Measurements from ENCODE around the gene CCIN.
"Not testable (repeated sequence)": the region's sequence is repeated elsewhere in the genome, so short reads cannot be mapped to it uniquely, and the experiment has no call there.

CCIN gene

DNA sequence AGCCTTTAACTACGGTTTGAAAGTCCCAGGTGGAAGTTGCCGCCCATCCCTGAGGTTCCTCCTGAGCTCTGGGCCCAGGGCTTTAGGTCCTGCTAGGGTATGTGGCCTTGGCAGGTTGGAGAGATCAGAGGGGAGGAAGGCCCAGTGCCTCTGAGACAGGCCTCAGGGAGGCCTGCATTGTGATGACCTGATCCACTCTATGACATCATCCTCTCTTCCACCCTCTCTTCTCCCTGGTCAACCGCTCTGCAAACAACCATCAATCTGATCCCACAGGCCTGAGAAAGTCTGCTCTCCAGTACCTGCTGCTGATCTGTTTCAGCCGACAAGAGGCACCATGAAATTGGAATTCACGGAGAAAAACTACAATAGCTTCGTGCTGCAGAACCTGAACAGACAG, at the start of gene CCIN:
Gene CCIN, plus strand, starts transcription at position 223 of the 400 bp plus-strand sequence. Its CDS starts 115 bp downstream, at position 338.
- DNase-seq (ENCODE audit: low spot score), result no peak

DNA sequence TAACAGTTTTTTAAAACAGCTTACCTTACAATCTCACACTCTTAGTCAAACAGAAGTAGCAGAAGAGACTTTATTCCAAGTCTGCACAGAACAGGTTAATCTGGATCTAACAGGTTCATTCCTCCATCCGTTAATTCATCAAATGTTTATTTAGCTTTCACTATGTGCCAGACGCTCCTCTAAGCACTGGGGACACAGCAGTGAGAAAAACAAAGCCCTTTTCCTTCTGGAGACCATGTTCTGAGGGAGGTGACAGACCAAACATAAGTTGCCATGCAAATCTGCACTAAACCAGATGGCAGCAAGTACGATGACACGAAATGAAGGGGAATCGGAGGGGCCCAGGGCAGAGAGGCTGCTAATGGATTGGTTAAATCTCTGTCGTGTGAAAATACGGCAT, 49.7 kb upstream of the CCIN start:
- DNase-seq (ENCODE audit: low spot score), result no peak

DNA sequence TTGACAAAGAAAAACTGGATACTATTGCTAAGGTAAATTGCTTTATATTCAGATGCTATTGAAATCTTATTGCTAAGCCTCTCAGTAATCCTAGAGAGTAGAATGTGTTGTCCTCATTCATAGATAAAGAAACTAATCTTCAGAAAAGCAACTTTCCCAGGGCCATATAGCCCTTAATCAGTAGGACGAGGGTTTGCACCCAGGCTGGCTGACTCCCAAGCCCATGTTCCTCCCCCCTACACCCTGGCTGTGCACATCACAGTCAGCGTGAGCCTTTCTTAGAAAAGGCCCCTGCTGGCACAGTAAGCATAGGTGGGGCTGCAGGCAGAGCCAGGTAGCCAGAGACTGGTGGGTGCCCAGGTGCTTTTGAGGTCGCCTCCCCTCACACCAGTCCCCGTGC, 48.5 kb upstream of the CCIN start:
- DNase-seq (ENCODE audit: low spot score), result no peak

DNA sequence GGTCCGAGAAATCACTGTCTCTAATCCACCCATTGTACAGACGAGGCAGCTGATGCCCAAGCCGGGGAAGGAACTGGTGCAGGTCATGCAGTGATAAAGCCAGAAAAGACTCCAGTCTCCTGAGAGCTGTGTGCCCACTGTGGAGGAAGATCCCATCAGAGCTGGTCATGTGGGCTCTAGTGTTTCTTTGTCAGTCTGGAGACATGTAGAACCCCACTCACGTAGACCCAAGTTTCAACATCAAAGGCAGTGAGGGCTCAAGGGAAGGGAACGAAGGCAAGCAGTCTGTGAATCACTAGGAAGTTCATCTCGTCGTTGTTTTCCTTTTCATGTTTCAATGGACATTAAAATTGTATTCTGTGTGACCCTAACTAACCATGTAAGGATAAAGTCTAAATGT, 47.2 kb upstream of the CCIN start:
- no peak for DNase-seq (ENCODE audit: low spot score)

DNA sequence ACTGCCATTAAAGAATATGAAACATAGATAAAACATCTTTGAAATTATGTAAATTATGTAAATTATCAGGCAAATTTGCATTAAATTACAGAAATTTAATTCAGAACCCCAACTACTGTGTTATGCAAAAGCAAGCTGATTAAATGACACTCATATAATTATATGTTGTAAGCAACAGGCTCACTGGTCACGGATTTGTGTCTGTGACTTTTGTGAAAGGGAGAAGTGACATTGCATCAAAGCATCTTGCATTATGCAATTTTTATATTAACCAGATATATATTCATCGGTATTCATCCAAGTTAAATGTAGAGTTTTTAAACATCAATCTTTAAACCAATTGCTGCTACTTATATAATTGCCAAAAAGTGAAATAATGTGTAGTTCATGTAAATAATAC, 45.7 kb upstream of the CCIN start:
- DNase-seq (ENCODE audit: low spot score), result no peak

DNA sequence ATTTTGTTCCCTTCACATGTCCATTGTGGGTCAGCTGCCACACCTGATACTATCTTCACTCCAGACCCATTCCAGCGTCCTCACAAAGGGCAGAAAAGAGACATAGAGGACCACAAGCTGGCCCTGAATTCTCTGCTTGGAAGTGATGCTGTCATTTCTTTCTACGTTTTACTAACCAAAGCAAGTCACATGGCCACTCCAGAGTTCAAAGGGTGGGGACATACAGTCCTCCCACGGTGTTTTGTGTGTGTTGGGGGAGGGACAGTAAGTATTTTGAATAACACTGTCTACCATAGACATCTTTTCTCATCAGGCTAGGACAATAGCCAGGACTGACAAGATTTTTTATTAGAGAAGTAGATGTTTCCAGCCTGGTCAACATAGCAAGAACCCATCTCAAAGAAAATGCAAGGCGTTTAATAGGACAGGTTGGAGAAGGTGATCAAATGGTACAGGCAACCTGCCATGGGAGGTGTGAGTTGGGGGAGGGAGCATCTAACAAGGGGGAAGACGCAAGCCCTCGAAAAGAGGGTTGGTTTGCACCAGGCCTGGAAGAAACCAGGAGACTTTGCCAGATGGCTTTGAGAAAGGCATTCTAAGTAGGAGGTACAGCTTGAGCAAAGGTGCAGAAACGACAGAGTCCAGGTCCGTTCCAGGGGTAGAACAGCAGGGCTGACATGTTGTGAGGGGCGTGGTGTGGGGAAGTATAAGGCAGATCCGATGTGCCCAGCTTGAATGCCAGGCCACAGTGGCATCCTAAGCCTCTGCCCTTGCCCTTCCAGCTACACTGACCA, 43.9 kb upstream of the CCIN start:
- DNase-seq (ENCODE audit: low spot score), result no peak

DNA sequence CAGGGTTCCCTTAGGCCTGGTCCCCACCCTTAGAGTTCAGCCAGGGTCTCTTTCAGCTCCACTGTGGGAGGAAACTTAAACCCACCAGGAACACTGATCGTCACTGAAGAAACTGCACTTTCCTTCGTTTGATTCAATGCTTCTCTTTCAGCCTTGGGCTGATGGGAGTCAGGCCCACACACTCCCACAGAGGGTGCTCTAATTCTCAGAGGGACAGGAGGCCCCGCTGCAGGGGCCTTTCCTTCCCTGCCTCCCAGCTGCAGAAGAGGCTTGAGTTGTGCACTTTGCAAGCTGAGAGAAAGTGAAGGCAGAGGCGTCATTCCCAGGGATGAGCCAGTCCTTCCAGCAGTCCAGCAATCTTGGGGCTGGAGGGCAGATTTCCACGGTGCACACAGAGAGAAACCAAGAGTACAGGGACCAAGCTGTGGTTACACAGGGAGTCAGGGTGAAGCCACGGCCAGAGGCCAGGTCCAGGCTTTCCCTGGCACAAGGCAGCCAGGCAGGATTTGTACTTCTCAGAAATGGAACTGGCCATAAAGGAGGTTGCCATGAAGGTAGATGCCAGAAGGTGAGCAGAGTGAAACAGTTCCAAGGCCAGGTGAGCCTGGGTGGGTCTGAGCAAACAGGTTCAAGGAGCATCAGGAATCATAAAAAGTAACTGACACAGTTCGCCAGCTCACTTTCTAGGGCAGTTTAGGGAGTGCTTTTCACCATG, 43.0 kb upstream of the CCIN start:
- no peak for DNase-seq (ENCODE audit: low spot score)

DNA sequence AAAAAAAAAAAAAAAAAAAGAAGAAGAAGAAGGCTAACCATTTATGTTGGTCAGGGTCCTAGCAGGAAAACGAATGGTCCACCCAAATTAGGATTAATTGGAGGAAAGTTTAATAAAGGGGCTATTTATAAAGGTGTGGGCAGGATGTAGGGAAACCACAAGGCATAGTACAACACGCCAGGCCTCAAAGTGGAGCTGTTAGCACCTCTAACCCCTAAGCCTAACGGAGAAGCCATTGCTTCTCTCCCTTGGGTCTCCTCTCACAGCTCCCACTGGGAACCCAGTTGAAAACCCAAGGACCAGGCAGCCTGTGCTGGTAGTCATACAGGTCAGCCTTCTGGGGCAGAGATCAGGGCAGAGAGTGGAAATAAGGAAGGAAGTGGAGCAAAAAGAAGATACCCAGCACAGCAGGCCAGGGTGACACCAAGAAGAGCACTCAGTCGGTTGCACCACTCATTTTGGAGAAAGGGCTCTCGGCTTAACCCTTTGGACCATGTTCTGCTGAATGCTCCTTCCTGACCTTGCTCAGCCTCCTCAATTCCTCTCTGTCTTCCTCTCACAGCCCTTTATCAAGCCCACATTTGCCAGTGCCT, 41.4 kb upstream of the CCIN start:
- no peak for DNase-seq (ENCODE audit: low spot score)

GRCh38 chr9:36128349-36128748, 40.8 kb upstream of the CCIN start:
- no peak for DNase-seq (ENCODE audit: low spot score)

DNA sequence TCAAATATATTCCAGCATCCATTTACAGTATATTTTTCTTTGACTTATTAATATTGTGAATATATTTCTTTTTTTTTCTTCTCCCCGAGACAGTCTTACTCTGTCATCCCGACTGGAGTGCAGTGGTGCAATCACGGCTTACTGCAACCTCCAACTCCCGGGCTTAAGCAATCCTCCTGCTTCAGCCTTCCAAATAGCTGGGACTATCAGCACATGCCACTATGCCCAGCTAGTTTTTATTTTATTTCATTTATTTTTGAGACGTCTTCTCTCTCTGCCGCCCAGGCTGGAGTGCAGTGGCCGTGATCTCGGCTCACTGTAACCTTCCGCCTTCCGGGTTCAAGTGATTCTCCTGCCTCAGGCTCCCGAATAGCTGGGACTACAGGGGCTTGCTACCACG, 40.0 kb upstream of the CCIN start:
- no peak for DNase-seq (ENCODE audit: low spot score)

- not testable (repeated sequence) for DNase-seq (ENCODE audit: low spot score)
These were observed 37.5 kb upstream of the CCIN start for GRCh38 chr9:36131666-36132065.

- DNase-seq (ENCODE audit: low spot score), result peak; percentile 38
These were observed 37.1 kb upstream of the CCIN start for GRCh38 chr9:36132086-36132485.

GRCh38 chr9:36134761-36135505, 34.3 kb upstream of the CCIN start:
- no peak for DNase-seq (ENCODE audit: low spot score)

DNA sequence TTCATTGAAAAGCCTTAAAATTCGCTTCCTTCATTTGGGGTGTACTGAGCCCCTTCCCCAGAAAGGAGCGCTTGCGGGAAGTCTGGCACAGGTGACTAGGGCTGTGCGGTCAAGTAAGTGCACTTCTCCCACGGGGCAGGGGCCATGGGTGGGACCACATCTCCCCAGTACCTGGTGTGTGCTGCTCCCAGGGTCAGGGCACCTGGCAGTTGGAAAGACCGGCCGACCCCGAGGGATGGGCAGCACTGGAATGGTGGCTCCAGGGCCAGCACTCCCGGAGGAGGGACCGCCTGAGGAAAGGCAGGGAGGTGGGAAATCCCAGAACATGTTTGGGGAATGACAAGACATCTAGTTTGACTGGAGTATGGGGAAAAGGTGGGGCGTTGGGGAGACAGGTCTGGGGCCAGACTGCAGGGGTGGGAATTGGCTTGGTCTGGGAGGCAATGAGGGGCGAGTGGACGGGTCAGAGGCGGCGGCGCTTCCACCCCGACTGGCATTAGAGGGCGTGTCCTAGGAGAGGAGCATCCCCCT, 33.4 kb upstream of the CCIN start:
- DNase-seq (ENCODE audit: low spot score), result no peak

- DNase-seq (ENCODE audit: low spot score), result peak; percentile 89
These were observed 32.8 kb upstream of the CCIN start, which contains the start of gene GLIPR2 for GRCh38 chr9:36136272-36136893. GLIPR2 (plus strand) TSS chr9:36136733; CDS start chr9:36136779, 46 bp downstream.

- peak; percentile 27 for DNase-seq (ENCODE audit: low spot score)
These were observed 32.2 kb upstream of the CCIN start for GRCh38 chr9:36136894-36137391.

DNA sequence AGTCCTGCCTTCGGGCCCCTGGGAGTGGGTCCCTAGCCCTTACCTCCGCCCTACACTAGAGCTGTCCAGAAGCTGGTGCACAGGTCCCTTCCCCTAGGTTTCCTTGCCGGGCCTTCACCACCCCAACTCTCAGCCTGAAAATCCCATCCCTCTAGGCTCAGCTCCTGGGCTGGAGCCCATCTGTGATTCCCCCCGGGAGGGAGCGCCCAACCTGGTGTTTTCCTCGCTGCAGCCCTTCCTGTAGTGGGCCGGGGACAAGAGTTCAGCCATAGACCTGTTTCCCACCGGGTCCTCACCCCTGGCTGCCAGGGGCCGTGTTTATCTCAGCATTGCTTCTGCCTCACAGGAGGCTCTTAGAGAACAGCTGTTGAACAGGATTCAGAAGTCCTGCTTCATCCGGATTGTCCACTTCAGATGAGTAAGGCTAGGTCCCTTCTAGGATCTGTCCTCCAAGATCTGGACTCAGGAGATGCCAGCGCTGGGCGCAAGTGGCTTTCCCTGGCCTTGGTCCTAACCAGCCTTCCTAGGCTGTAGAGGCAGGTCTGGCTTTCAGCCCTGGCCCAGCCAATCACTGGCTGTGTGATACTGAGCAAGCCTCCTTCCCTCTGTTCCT, 31.7 kb upstream of the CCIN start:
- DNase-seq (ENCODE audit: low spot score), result peak; percentile 45

- DNase-seq (ENCODE audit: low spot score), result no peak
These were observed 30.7 kb upstream of the CCIN start for GRCh38 chr9:36138496-36138895.

DNA sequence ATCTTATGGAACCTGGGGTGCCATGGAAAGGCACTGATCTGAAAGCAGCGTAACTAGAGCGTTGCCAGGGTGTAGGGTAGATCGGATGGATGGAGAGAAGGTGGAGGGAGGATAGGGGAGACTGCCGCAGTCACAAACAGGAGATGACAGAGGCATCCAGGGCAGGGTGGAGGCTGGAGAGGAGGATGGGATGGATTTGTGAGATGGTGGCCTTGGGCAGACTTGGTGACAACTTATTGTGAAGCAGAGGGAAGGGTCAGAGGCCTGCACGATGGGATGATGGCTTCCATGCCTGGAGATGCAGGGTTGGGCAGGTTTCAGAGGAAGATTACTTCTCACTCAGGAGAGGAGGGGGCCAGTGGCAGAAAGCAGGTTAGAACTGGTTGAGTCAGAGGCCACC, 30.3 kb upstream of the CCIN start:
- no peak for DNase-seq (ENCODE audit: low spot score)

- DNase-seq (ENCODE audit: low spot score), result no peak
These were observed 28.8 kb upstream of the CCIN start for GRCh38 chr9:36140086-36141084.

All from hepatic stellate cell (primary cell).